Measurements from ENCODE around the gene IMMP2L.
"Not testable (repeated sequence)": the region's sequence is repeated elsewhere in the genome, so short reads cannot be mapped to it uniquely, and the experiment has no call there.

Gene IMMP2L

GRCh38 chr7:110962374-110962773 lies 599.9 kb downstream of the IMMP2L start:
- no peak for DNase-seq

- no peak for DNase-seq
These were observed 601.5 kb downstream of the IMMP2L start for GRCh38 chr7:110960811-110961210.

GRCh38 chr7:110948280-110948679 lies 614.0 kb downstream of the IMMP2L start:
- DNase-seq, result no peak

GRCh38 chr7:110947408-110947807 lies 614.9 kb downstream of the IMMP2L start:
- no peak for DNase-seq

GRCh38 chr7:110944966-110945644 lies 617.2 kb downstream of the IMMP2L start:
- no peak for DNase-seq

- no peak for DNase-seq
These were observed 617.8 kb downstream of the IMMP2L start for GRCh38 chr7:110944448-110944847.

GRCh38 chr7:110943701-110944345 lies 618.5 kb downstream of the IMMP2L start:
- DNase-seq, result no peak

- no peak for DNase-seq
These were observed 620.9 kb downstream of the IMMP2L start for GRCh38 chr7:110941385-110941784.

- no peak for DNase-seq
These were observed 621.5 kb downstream of the IMMP2L start for GRCh38 chr7:110940756-110941155.

- no peak for DNase-seq
These were observed 624.1 kb downstream of the IMMP2L start for GRCh38 chr7:110938165-110938564.

GRCh38 chr7:110936665-110937064 lies 625.6 kb downstream of the IMMP2L start:
- DNase-seq, result not testable (repeated sequence)

GRCh38 chr7:110929480-110930249 lies 632.6 kb downstream of the IMMP2L start:
- no peak for DNase-seq

GRCh38 chr7:110922906-110923305 lies 639.4 kb downstream of the IMMP2L start:
- no peak for DNase-seq

- no peak for DNase-seq
These were observed 640.6 kb downstream of the IMMP2L start for GRCh38 chr7:110921595-110922151.

- DNase-seq, result no peak
These were observed 643.2 kb downstream of the IMMP2L start for GRCh38 chr7:110918949-110919548.

- DNase-seq, result no peak
These were observed 648.0 kb downstream of the IMMP2L start for GRCh38 chr7:110914263-110914662.

- DNase-seq, result no peak
These were observed 650.7 kb downstream of the IMMP2L start for GRCh38 chr7:110911632-110912031.

- no peak for DNase-seq
These were observed 653.2 kb downstream of the IMMP2L start for GRCh38 chr7:110909117-110909516.

- DNase-seq, result no peak
These were observed 656.3 kb downstream of the IMMP2L start for GRCh38 chr7:110905773-110906566.

GRCh38 chr7:110898516-110898915 lies 663.8 kb downstream of the IMMP2L start:
- no peak for DNase-seq

- DNase-seq, result no peak
These were observed 664.8 kb downstream of the IMMP2L start for GRCh38 chr7:110897538-110897937.

GRCh38 chr7:110894111-110894510 lies 668.2 kb downstream of the IMMP2L start:
- DNase-seq, result no peak
